Head of caudate nucleus (tissue), 42 donors: ENCODE measurements around the gene CDK16.

ENCODE experiments used
- DNase-seq, 42 donors: peaks; one replicate each; pipeline versions ENCODE4 v3.0.0 to v3.0.0-alpha.2; 2020 to 2021; ENCODE audit warnings: mixed read lengths in 7 of 42
- intact Hi-C: fragments of 100-400 bp; cut with DNase I; formaldehyde crosslinking; loops from one replicate; pipeline ENCODE4 v1.15.0; 2022

The CDK16 gene

GRCh38 chrX:47201345-47201944 is 17.0 kb upstream of the CDK16 start:
- intact Hi-C loops: no loop called here

GRCh38 chrX:47202316-47202715 is 16.2 kb upstream of the CDK16 start:
- DNase-seq: no peak

More at GRCh38 chrX:47201345-47201944, 17.0 kb upstream of the CDK16 start:
- no peak for DNase-seq

GRCh38 chrX:47202877-47203276 is 15.6 kb upstream of the CDK16 start:
- no peak for DNase-seq
- intact Hi-C loops: no loop called here

More at GRCh38 chrX:47202316-47202715, 16.2 kb upstream of the CDK16 start:
- intact Hi-C loops: no loop called here

- DNase-seq: peak in 2 of 42 donors; percentile 25 to 42
- intact Hi-C loops: no loop called here
These were observed 13.5 kb upstream of the CDK16 start for GRCh38 chrX:47204970-47205369.

- intact Hi-C loops: no loop called here
- peak in 5 of 42 donors; percentile 8 to 53 (median 43) for DNase-seq
These were observed 12.2 kb upstream of the CDK16 start for GRCh38 chrX:47206316-47206715.

GRCh38 chrX:47208108-47208507 is 10.4 kb upstream of the CDK16 start:
- DNase-seq: no peak
- intact Hi-C loops: no loop called here

- intact Hi-C loops: no loop called here
- peak in 1 of 42 donors; percentile 53 for DNase-seq
These were observed 8.8 kb upstream of the CDK16 start for GRCh38 chrX:47209508-47210238.

- intact Hi-C loops: no loop called here
- no peak for DNase-seq
These were observed 7.6 kb upstream of the CDK16 start for GRCh38 chrX:47210661-47211425.

- intact Hi-C loops: no loop called here
- DNase-seq: no peak
These were observed 5.8 kb upstream of the CDK16 start for GRCh38 chrX:47212381-47213293.

- no peak for DNase-seq
- intact Hi-C loops: no loop called here
These were observed 3.9 kb upstream of the CDK16 start for GRCh38 chrX:47214435-47215077.

GRCh38 chrX:47215291-47215900 is 3.1 kb upstream of the CDK16 start:
- intact Hi-C loops: no loop called here
- DNase-seq: no peak

- intact Hi-C loops: no loop called here
- DNase-seq: no peak
These were observed 2.0 kb upstream of the CDK16 start for GRCh38 chrX:47216393-47216925.

GRCh38 chrX:47217121-47217851 is 1.2 kb upstream of the CDK16 start:
- no peak for DNase-seq
- intact Hi-C loops: no loop called here

- intact Hi-C loops: no loop called here
- peak; percentile 88 to 98 (median 95) for DNase-seq
These were observed 615 bp upstream of the CDK16 start for GRCh38 chrX:47217852-47218279.

- intact Hi-C loops: loop anchor here (1.0 kb wide), 1 partner anchor 13 kb away; no protein-coding TSS in a partner anchor
- peak in 29 of 42 donors; percentile 10 to 65 (median 29) for DNase-seq
These were observed 687 bp downstream of the CDK16 start for GRCh38 chrX:47218920-47219815.

GRCh38 chrX:47221756-47222155 is 3.3 kb downstream of the CDK16 start:
- intact Hi-C loops: no loop called here
- DNase-seq: no peak
